ENCODE results near the gene CLDN8. TPM values are rescaled to one million over a fixed set of nuclear protein-coding genes. Genes with fewer than 3 reads are reported as not detected.

Gene CLDN8
- polyA plus RNA-seq, 1 of the 3 experiments (the other 2 are of a cell fraction), result not detected

GRCh38 chr21:30255679-30256078 lies 39.8 kb upstream of the CLDN8 start (continued):
- TF ChIP-seq PBX3 (IDR thresholded peaks at IDR 0.05), result no peak
- no peak for TF ChIP-seq TCF12 (IDR thresholded peaks at IDR 0.05)
- no peak for TF ChIP-seq RAD21 (IDR thresholded peaks at IDR 0.05; ENCODE audit: low read length)
- TF ChIP-seq POLR2AphosphoS5 (IDR thresholded peaks at IDR 0.05; ENCODE audit: low read depth, low read length), result no peak
- no peak for TF ChIP-seq CHD2 (IDR thresholded peaks at IDR 0.05; ENCODE audit: low read length, partially characterized antibody)

GRCh38 chr21:30251781-30252180 lies 35.9 kb upstream of the CLDN8 start:
- Histone ChIP-seq H3F3A (replicated peaks; ENCODE audit: insufficient read depth) (no peaks in the 10 kb centered on the region), H4K20me1 (ENCODE audit: insufficient read depth) (no peaks in the 10 kb centered on the region), H3K4me2 (no peak overlapping the region), H3K4me1 (ENCODE audit: control insufficient read depth in 1 of 2, insufficient read depth in 2 of 2, low read depth in 1 of 2, low read length in 1 of 2) (no peaks in the 10 kb centered on the region), H3K9ac (no peak overlapping the region), H3K27me3 (ENCODE audit: insufficient read depth) (no peaks in the 10 kb centered on the region), H2AFZ (ENCODE audit: low read depth) (no peak overlapping the region), H3K4me3 (ENCODE audit: low read depth in 2 of 2, low read length in 1 of 2) (no peak overlapping the region), H3K27ac (ENCODE audit: low read depth in 2 of 2, low read length in 1 of 2) (no peak overlapping the region), H3K9me3 (no peaks in the 10 kb centered on the region), H3K36me3 (replicated peaks in 1 of 2; ENCODE audit: control insufficient read depth in 1 of 2, insufficient read depth in 2 of 2, low read length in 1 of 2) (no peaks in the 10 kb centered on the region), H3K9me2 (no peaks in the 10 kb centered on the region), H3K79me2 (ENCODE audit: insufficient read depth) (no peaks in the 10 kb centered on the region)
- no peak for TF ChIP-seq GATA2 (CRISPR knock-in tag; IDR thresholded peaks at IDR 0.05)
- TF ChIP-seq TEAD4 (IDR thresholded peaks at IDR 0.05; ENCODE audit: borderline replicate concordance, insufficient read depth), result no peak
- TF ChIP-seq SMC3 (IDR thresholded peaks at IDR 0.05; ENCODE audit: low read depth, low read length), result no peak
- TF ChIP-seq USF1 (IDR thresholded peaks at IDR 0.05; ENCODE audit: borderline replicate concordance, low read depth), result no peak
- TF ChIP-seq NRF1 (IDR thresholded peaks at IDR 0.05; ENCODE audit: low read depth, low read length), result no peak
- TF ChIP-seq RAD21 (IDR thresholded peaks at IDR 0.05; ENCODE audit: low read length), result no peak
- TF ChIP-seq PBX3 (IDR thresholded peaks at IDR 0.05), result no peak
- POLR2A ChIA-PET, result no interaction called here
- DNase-seq, result no peak
- 0% methylated on average over 1 of the region's 1 CpG for WGBS (ENCODE audit: low lambda C conversion rate)
- CTCF ChIA-PET, result no interaction called here

- H3K9ac ChIP-seq, result no peak overlapping the region
- H3K79me2 ChIP-seq (ENCODE audit: insufficient read depth), result no peaks in the 10 kb centered on the region
- ChIA-PET POLR2A (no interaction called here), CTCF (no interaction called here)
- H2AFZ ChIP-seq (ENCODE audit: low read depth), result no peak overlapping the region
- no peaks in the 10 kb centered on the region for H4K20me1 ChIP-seq (ENCODE audit: insufficient read depth)
- WGBS (ENCODE audit: low lambda C conversion rate), result 0% methylated on average over 3 of the region's 3 CpGs
- no peak overlapping the region for H3K27ac ChIP-seq (ENCODE audit: low read depth in 2 of 2, low read length in 1 of 2)
- H3K36me3 ChIP-seq (replicated peaks in 1 of 2; ENCODE audit: control insufficient read depth in 1 of 2, insufficient read depth in 2 of 2, low read length in 1 of 2), result no peaks in the 10 kb centered on the region
- H3K27me3 ChIP-seq (ENCODE audit: insufficient read depth), result no peaks in the 10 kb centered on the region
- no peaks in the 10 kb centered on the region for H3K9me2 ChIP-seq
- H3K4me1 ChIP-seq (ENCODE audit: control insufficient read depth in 1 of 2, insufficient read depth in 2 of 2, low read depth in 1 of 2, low read length in 1 of 2), result no peaks in the 10 kb centered on the region
- H3K9me3 ChIP-seq, result no peaks in the 10 kb centered on the region
- H3F3A ChIP-seq (replicated peaks; ENCODE audit: insufficient read depth), result no peaks in the 10 kb centered on the region
- H3K4me2 ChIP-seq, result no peak overlapping the region
- DNase-seq, result no peak
- TF ChIP-seq MEF2A (IDR thresholded peaks at IDR 0.05; ENCODE audit: borderline replicate concordance, low read depth) (no peak), USF2 (IDR thresholded peaks at IDR 0.05; ENCODE audit: borderline replicate concordance, low read depth, low read length) (no peak), SMC3 (IDR thresholded peaks at IDR 0.05; ENCODE audit: low read depth, low read length) (no peak), RAD21 (IDR thresholded peaks at IDR 0.05; ENCODE audit: low read length) (no peak), RFX5 (IDR thresholded peaks at IDR 0.05; ENCODE audit: low read length) (no peak), FOXM1 (IDR thresholded peaks at IDR 0.05; ENCODE audit: low read depth) (no peak)
- no peak overlapping the region for H3K4me3 ChIP-seq (ENCODE audit: low read depth in 2 of 2, low read length in 1 of 2)
These were observed 34.0 kb upstream of the CLDN8 start for GRCh38 chr21:30249936-30250335.

Data from SK-N-SH (cell line).